Measurements from ENCODE around the gene SLC9B1.
A peak's percentile ranks its signal among the peaks of the same experiment; 100 is the strongest.

SLC9B1 gene

DNA sequence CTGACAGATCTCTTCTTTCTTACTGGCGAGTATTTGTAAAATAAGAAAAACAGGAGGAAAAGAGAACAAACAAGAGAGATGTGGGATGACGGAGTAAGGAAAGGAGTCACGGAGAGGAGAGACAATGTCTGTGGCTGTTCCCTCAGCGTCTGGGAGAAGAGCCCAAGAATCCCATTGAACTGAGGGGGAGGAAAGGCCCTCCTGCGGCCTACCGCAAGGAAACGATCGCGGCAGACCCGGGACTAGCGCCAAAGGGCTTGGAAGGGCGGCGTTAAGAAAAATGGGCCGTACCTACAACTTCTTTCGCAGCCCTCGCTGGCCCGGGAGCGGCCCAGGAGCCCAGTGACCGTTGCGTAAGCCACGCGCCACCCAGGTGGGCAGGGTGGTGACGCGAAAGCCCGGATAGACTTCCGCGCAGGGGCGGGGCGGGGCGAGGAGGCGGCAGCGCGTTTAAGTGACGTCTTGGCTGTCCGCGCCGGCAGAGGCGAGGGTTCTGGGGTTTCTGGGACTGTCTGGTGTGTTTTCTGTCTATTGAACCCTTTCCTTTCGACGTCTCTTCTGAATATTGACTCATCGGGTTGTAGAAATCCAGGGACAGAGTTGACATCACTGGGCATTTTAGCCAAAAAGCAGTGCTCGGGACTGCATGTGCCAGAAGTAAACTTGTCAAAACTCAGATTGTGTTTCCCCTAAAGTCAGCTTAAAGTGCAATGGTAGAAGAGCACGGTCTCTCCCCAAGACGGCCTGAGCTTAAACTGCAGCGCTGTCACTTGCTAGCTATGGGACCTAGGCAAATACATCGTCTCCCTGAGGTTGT is at the start of gene SLC9B1 (continued):
- TF ChIP-seq ZNF214 (tag by site-specific recombination; IDR thresholded peaks at IDR 0.05; ENCODE audit: borderline replicate concordance) (no peak), ZNF514 (tag by site-specific recombination; IDR thresholded peaks at IDR 0.05) (no peak), ZNF677 (tag by site-specific recombination; IDR thresholded peaks at IDR 0.05) (no peak), SP7 (tag by site-specific recombination; IDR thresholded peaks at IDR 0.05) (peak; percentile 68; the same call in 1 of the 2 replicates), ZNF624 (tag by site-specific recombination; IDR thresholded peaks at IDR 0.05) (no peak), ZNF335 (tag by site-specific recombination; conservative IDR thresholded peaks at IDR 0.05) (peak; percentile 39), KLF8 (tag by site-specific recombination; IDR thresholded peaks at IDR 0.05) (peak; percentile 90), GFI1B (tag by site-specific recombination; IDR thresholded peaks at IDR 0.05) (no peak), ZNF76 (tag by site-specific recombination; IDR thresholded peaks at IDR 0.05; ENCODE audit: borderline replicate concordance, low read depth) (peak; percentile 47; the same call in 1 of the 2 replicates), ZNF544 (tag by site-specific recombination; IDR thresholded peaks at IDR 0.05) (no peak), ZNF133 (tag by site-specific recombination; IDR thresholded peaks at IDR 0.05) (no peak), ZNF510 (tag by site-specific recombination; IDR thresholded peaks at IDR 0.05; ENCODE audit: insufficient replicate concordance) (no peak), IKZF3 (tag by site-specific recombination; IDR thresholded peaks at IDR 0.05) (peak; percentile 75), ZNF658 (tag by site-specific recombination; IDR thresholded peaks at IDR 0.05) (no peak), ZNF266 (tag by site-specific recombination; IDR thresholded peaks at IDR 0.05; ENCODE audit: low read depth) (no peak), ZBTB8A (tag by site-specific recombination; IDR thresholded peaks at IDR 0.05) (peak; percentile 97), ZNF132 (tag by site-specific recombination; IDR thresholded peaks at IDR 0.05; ENCODE audit: borderline replicate concordance) (no peak), ZNF530 (tag by site-specific recombination; IDR thresholded peaks at IDR 0.05; ENCODE audit: low read depth) (no peak), ZNF138 (tag by site-specific recombination; IDR thresholded peaks at IDR 0.05; ENCODE audit: borderline replicate concordance) (no peak), HOXD13 (CRISPR knock-in tag; IDR thresholded peaks at IDR 0.05; ENCODE audit: borderline replicate concordance) (no peak), SCRT1 (tag by site-specific recombination; IDR thresholded peaks at IDR 0.05; ENCODE audit: borderline replicate concordance) (no peak), ZBTB20 (tag by site-specific recombination; IDR thresholded peaks at IDR 0.05) (peak; percentile 97), ZNF184 (tag by site-specific recombination; IDR thresholded peaks at IDR 0.05) (no peak), ZNF621 (tag by site-specific recombination; IDR thresholded peaks at IDR 0.05) (no peak), ZNF776 (tag by site-specific recombination; IDR thresholded peaks at IDR 0.05; ENCODE audit: borderline replicate concordance) (no peak), MZF1 (tag by site-specific recombination; IDR thresholded peaks at IDR 0.05; ENCODE audit: borderline replicate concordance) (no peak), ZNF747 (tag by site-specific recombination; IDR thresholded peaks at IDR 0.05) (no peak)
- TF ChIP-seq, protein P1, sequence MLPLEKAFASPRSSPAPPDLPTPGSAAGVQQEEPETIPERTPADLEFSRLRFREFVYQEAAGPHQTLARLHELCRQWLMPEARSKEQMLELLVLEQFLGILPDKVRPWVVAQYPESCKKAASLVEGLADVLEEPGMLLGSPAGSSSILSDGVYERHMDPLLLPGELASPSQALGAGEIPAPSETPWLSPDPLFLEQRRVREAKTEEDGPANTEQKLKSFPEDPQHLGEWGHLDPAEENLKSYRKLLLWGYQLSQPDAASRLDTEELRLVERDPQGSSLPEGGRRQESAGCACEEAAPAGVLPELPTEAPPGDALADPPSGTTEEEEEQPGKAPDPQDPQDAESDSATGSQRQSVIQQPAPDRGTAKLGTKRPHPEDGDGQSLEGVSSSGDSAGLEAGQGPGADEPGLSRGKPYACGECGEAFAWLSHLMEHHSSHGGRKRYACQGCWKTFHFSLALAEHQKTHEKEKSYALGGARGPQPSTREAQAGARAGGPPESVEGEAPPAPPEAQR (tag by site-specific recombination; IDR thresholded peaks at IDR 0.05), result no peak
- TF ChIP-seq, protein P2, sequence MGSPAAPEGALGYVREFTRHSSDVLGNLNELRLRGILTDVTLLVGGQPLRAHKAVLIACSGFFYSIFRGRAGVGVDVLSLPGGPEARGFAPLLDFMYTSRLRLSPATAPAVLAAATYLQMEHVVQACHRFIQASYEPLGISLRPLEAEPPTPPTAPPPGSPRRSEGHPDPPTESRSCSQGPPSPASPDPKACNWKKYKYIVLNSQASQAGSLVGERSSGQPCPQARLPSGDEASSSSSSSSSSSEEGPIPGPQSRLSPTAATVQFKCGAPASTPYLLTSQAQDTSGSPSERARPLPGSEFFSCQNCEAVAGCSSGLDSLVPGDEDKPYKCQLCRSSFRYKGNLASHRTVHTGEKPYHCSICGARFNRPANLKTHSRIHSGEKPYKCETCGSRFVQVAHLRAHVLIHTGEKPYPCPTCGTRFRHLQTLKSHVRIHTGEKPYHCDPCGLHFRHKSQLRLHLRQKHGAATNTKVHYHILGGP (tag by site-specific recombination; IDR thresholded peaks at IDR 0.05), result no peak
- TF ChIP-seq, protein P3, sequence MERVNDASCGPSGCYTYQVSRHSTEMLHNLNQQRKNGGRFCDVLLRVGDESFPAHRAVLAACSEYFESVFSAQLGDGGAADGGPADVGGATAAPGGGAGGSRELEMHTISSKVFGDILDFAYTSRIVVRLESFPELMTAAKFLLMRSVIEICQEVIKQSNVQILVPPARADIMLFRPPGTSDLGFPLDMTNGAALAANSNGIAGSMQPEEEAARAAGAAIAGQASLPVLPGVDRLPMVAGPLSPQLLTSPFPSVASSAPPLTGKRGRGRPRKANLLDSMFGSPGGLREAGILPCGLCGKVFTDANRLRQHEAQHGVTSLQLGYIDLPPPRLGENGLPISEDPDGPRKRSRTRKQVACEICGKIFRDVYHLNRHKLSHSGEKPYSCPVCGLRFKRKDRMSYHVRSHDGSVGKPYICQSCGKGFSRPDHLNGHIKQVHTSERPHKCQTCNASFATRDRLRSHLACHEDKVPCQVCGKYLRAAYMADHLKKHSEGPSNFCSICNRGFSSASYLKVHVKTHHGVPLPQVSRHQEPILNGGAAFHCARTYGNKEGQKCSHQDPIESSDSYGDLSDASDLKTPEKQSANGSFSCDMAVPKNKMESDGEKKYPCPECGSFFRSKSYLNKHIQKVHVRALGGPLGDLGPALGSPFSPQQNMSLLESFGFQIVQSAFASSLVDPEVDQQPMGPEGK (tag by site-specific recombination; IDR thresholded peaks at IDR 0.05), result peak; percentile 53; the same call in 1 of the 2 replicates
- TF ChIP-seq, protein P4, sequence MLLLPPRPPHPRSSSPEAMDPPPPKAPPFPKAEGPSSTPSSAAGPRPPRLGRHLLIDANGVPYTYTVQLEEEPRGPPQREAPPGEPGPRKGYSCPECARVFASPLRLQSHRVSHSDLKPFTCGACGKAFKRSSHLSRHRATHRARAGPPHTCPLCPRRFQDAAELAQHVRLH (tag by site-specific recombination; IDR thresholded peaks at IDR 0.05), result no peak
- TF ChIP-seq, protein P5, sequence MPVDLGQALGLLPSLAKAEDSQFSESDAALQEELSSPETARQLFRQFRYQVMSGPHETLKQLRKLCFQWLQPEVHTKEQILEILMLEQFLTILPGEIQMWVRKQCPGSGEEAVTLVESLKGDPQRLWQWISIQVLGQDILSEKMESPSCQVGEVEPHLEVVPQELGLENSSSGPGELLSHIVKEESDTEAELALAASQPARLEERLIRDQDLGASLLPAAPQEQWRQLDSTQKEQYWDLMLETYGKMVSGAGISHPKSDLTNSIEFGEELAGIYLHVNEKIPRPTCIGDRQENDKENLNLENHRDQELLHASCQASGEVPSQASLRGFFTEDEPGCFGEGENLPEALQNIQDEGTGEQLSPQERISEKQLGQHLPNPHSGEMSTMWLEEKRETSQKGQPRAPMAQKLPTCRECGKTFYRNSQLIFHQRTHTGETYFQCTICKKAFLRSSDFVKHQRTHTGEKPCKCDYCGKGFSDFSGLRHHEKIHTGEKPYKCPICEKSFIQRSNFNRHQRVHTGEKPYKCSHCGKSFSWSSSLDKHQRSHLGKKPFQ (tag by site-specific recombination; IDR thresholded peaks at IDR 0.05), result no peak
- TF ChIP-seq, protein P6, sequence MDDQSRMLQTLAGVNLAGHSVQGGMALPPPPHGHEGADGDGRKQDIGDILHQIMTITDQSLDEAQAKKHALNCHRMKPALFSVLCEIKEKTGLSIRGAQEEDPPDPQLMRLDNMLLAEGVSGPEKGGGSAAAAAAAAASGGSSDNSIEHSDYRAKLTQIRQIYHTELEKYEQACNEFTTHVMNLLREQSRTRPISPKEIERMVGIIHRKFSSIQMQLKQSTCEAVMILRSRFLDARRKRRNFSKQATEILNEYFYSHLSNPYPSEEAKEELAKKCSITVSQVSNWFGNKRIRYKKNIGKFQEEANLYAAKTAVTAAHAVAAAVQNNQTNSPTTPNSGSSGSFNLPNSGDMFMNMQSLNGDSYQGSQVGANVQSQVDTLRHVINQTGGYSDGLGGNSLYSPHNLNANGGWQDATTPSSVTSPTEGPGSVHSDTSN (CRISPR knock-in tag; IDR thresholded peaks at IDR 0.05), result no peak

All from HEK293 (cell line).